SK-N-SH (cell line): ENCODE data around the gene TMEM127.

Experiments
- CHD2 ChIP-seq: fragments of 150-350 bp; IDR thresholded peaks from 2 replicates; pipeline ENCODE4 v1.6.1; 2018; ENCODE audit warnings: low read length; ENCODE audit not compliant: partially characterized antibody
- ELF1 ChIP-seq: IDR thresholded peaks from 2 replicates; pipeline ENCODE4 v1.4.0; 2012
- EP300 ChIP-seq, 2 experiments: IDR thresholded peaks; 2 replicates each; pipeline versions ENCODE4 v1.4.0 to v1.6.1; 2012; ENCODE audit warnings: borderline replicate concordance in 1 of 2, low read depth in 1 of 2, low read length in 1 of 2
- EZH2phosphoT487 ChIP-seq: fragments of 200-600 bp; sonication (generic); IDR thresholded peaks from 2 replicates; pipeline ENCODE4 v1.6.1; 2017; ENCODE audit warnings: low read depth, mixed run types, mild to moderate bottlenecking, antibody characterized with exemption, moderate library complexity, borderline replicate concordance
- NRF1 ChIP-seq: IDR thresholded peaks from 2 replicates; pipeline ENCODE4 v1.6.1; 2012; ENCODE audit warnings: low read depth, mild to moderate bottlenecking, low read length
- POLR2AphosphoS5 ChIP-seq: IDR thresholded peaks from 2 replicates; pipeline ENCODE4 v1.6.1; 2012; ENCODE audit warnings: low read depth, low read length
- RCOR1 ChIP-seq: fragments of 150-350 bp; IDR thresholded peaks from 2 replicates; pipeline ENCODE4 v1.6.1; 2017; ENCODE audit warnings: antibody characterized with exemption, low read length
- TAF1 ChIP-seq: IDR thresholded peaks from 2 replicates; pipeline ENCODE4 v1.6.1; 2012; ENCODE audit warnings: low read depth, mild to moderate bottlenecking, low read length, moderate library complexity, borderline replicate concordance
- TF ChIP-seq, protein P1 (sequence below): fragments of 200-600 bp; sonication (generic); IDR thresholded peaks from 2 replicates; pipeline ENCODE4 v1.6.1; 2017; ENCODE audit warnings: antibody characterized with exemption, mild to moderate bottlenecking, moderate library complexity
- TF ChIP-seq, protein P2 (sequence below): fragments of 150-350 bp; IDR thresholded peaks from 2 replicates; pipeline ENCODE4 v1.6.1; 2017; ENCODE audit warnings: antibody characterized with exemption, low read length, low read depth, borderline replicate concordance
- TF ChIP-seq, protein P3 (sequence below): IDR thresholded peaks from 2 replicates; pipeline ENCODE4 v1.4.0; 2012; ENCODE audit warnings: low read depth

DNA sequence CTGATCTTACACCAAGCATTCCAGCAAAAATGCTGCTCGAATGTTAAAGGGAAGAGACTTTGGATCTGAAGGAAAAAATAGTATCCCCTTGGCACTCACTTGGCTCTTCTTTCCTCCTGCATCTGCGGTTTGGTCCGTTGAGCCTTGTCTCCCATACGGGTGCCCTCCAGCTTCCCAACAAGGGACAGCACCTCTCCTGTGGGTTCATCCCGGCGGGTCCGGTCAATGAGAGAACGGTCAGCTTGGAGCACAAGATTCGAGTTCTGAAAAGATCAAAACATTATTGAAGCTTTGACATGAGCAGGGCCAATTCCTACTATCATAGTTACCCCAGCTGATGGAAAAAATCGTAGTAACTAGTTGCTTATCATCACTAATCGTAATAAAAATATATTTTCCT lies 38.8 kb upstream of the TMEM127 start:
- no peak for TF ChIP-seq EZH2phosphoT487
- TF ChIP-seq ELF1 = no peak
- TF ChIP-seq, protein P1, sequence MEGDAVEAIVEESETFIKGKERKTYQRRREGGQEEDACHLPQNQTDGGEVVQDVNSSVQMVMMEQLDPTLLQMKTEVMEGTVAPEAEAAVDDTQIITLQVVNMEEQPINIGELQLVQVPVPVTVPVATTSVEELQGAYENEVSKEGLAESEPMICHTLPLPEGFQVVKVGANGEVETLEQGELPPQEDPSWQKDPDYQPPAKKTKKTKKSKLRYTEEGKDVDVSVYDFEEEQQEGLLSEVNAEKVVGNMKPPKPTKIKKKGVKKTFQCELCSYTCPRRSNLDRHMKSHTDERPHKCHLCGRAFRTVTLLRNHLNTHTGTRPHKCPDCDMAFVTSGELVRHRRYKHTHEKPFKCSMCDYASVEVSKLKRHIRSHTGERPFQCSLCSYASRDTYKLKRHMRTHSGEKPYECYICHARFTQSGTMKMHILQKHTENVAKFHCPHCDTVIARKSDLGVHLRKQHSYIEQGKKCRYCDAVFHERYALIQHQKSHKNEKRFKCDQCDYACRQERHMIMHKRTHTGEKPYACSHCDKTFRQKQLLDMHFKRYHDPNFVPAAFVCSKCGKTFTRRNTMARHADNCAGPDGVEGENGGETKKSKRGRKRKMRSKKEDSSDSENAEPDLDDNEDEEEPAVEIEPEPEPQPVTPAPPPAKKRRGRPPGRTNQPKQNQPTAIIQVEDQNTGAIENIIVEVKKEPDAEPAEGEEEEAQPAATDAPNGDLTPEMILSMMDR = no peak
- TF ChIP-seq CHD2 = no peak
- TF ChIP-seq, protein P2, sequence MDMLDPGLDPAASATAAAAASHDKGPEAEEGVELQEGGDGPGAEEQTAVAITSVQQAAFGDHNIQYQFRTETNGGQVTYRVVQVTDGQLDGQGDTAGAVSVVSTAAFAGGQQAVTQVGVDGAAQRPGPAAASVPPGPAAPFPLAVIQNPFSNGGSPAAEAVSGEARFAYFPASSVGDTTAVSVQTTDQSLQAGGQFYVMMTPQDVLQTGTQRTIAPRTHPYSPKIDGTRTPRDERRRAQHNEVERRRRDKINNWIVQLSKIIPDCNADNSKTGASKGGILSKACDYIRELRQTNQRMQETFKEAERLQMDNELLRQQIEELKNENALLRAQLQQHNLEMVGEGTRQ = no peak
- TF ChIP-seq TAF1 = no peak
- no peak for TF ChIP-seq NRF1
- TF ChIP-seq, protein P3, sequence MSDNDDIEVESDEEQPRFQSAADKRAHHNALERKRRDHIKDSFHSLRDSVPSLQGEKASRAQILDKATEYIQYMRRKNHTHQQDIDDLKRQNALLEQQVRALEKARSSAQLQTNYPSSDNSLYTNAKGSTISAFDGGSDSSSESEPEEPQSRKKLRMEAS = no peak
- TF ChIP-seq POLR2AphosphoS5 = no peak
- TF ChIP-seq RCOR1 = no peak
- no peak for TF ChIP-seq EP300 (IDR thresholded peaks at IDR 0.05; ENCODE audit: borderline replicate concordance in 1 of 2, low read depth in 1 of 2, low read length in 1 of 2)
